Memory B cell (primary cell): ENCODE measurements around the gene MAST3.
A peak's percentile ranks its signal among the peaks of the same experiment; 100 is the strongest.

Source experiments
- ATAC-seq: fragments of 150-1000 bp; cut with Tn5 transposase; 2 replicates; pipeline ENCODE4 v1.10.0; 2021; ENCODE audit warnings: low read depth, mild to moderate bottlenecking, moderate library complexity
- DNase-seq, 2 donors: peaks; one replicate each; pipeline ENCODE4 v3.0.0; 2022; ENCODE audit warnings: low spot score in 2 of 2
- H3K27ac Mint-ChIP-seq: one replicate; pipeline ENCODE4 v1.8.0; 2022; ENCODE audit warnings: mild to moderate bottlenecking, moderate library complexity, mixed read lengths
- H3K27me3 Mint-ChIP-seq: one replicate; pipeline ENCODE4 v1.8.0; 2022; ENCODE audit warnings: mixed read lengths
- H3K36me3 Mint-ChIP-seq: one replicate; pipeline ENCODE4 v1.8.0; 2022; ENCODE audit warnings: mild to moderate bottlenecking, mixed read lengths
- H3K4me1 Mint-ChIP-seq: one replicate; pipeline ENCODE4 v1.8.0; 2022; ENCODE audit warnings: mixed read lengths
- H3K4me3 Mint-ChIP-seq: one replicate; pipeline ENCODE4 v1.8.0; 2022; ENCODE audit warnings: mild to moderate bottlenecking, moderate library complexity, mixed read lengths
- H3K9me3 Mint-ChIP-seq: one replicate; pipeline ENCODE4 v1.8.0; 2022; ENCODE audit warnings: mixed read lengths

The MAST3 gene

DNA sequence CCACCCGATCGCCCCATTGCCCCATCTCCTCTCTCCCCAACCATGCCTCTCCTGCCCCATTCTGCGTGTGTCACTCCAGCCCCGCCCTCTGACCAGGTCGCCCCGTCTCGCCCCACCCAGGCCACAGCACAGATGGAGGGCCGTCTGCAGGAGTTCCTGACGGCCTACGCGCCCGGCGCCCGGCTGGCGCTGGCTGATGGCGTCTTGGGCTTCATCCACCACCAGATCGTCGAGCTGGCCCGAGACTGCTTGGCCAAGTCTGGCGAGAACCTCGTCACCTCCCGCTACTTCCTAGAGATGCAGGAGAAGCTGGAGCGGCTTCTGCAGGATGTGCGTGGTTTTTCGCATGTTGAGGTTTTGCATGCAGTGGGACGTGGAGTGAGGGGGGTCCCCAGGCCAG lies 26.2 kb downstream of the MAST3 start:
- Mint-ChIP-seq H3K4me1 (peaks cover 13% of the 10 kb centered on the region), H3K36me3 (peaks cover 16% of the 10 kb centered on the region)
- no peak for DNase-seq

DNA sequence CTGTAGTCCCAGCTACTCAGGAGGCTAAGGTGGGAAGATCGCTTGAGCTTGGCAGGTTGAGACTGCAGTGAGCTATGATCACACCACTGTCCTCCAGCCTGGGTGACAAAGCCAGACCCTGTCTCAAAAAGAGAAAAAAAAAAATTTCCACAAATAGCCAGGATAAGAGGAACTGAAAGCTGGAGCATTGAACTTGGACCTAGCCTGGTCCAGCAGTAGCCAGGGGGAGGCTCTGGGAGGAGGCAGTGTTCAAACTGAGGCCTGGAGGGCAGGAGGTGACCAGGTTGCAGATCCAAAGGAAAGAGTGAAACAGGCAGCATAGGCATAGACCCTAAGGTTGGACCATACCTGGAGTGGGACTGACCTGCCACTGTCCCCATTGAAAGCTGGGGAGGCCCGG lies 28.5 kb downstream of the MAST3 start:
- H3K4me1 Mint-ChIP-seq: no peaks in the 10 kb centered on the region
- no peak overlapping the region for H3K4me3 Mint-ChIP-seq
- H3K36me3 Mint-ChIP-seq: peaks cover 25% of the 10 kb centered on the region
- no peak overlapping the region for H3K27ac Mint-ChIP-seq
- ATAC-seq (no peak), DNase-seq (no peak)
- no peaks in the 10 kb centered on the region for H3K9me3 Mint-ChIP-seq
- no peaks in the 10 kb centered on the region for H3K27me3 Mint-ChIP-seq

More for the DNA sequence above, 26.2 kb downstream of the MAST3 start:
- Mint-ChIP-seq H3K27me3 (no peaks in the 10 kb centered on the region), H3K9me3 (no peaks in the 10 kb centered on the region), H3K4me3 (no peak overlapping the region), H3K27ac (no peak overlapping the region)
- no peak for ATAC-seq

DNA sequence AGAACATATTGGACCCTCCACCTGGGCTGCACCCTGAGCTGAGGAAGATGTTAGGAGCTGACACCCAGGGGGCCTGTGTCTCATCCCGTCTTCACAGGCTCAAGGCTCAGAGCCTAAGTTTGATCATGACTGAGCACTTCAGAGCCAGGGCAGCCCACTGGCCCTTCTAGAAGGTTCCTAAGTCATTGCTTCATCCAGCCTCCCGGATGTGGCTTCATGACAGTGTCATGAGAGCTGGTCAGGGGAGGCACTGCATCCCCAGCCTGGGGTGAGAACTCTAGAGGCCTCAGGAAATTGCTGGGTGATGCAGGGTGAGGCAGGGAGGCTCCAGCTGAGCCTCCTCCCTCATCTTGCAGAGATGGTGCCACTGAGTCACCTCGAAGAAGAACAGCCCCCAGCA lies 30.5 kb downstream of the MAST3 start:
- Mint-ChIP-seq H3K9me3 (no peaks in the 10 kb centered on the region), H3K4me3 (no peak overlapping the region), H3K36me3 (peaks cover 27% of the 10 kb centered on the region), H3K27me3 (no peaks in the 10 kb centered on the region), H3K4me1 (no peaks in the 10 kb centered on the region), H3K27ac (peak overlapping the region; percentile 18)
- no peak for ATAC-seq
- no peak for DNase-seq

DNA sequence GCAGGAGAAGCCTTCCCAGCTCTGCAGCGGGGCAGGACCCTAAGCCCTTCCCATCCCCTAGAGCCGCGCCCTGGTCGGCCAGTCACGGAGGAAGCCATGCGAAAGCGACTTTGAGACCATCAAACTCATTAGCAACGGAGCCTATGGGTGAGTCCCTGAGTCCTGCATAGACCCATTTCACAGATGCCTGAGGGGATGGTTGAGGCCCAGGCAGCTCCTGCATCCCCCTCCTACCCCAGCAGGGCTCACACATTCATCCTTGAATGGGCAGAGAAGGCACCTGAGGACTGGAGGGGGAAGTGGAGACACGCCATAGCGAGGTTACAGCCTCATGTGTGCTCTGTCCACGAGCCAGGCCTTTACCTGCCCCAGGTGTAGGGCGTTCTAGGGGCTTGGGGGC lies 31.2 kb downstream of the MAST3 start:
- no peak for ATAC-seq
- no peak for DNase-seq
- H3K4me1 Mint-ChIP-seq: no peaks in the 10 kb centered on the region
- peak overlapping the region; percentile 18 for H3K27ac Mint-ChIP-seq
- H3K27me3 Mint-ChIP-seq: no peaks in the 10 kb centered on the region
- peaks cover 27% of the 10 kb centered on the region for H3K36me3 Mint-ChIP-seq
- H3K9me3 Mint-ChIP-seq: no peaks in the 10 kb centered on the region
- no peak overlapping the region for H3K4me3 Mint-ChIP-seq

DNA sequence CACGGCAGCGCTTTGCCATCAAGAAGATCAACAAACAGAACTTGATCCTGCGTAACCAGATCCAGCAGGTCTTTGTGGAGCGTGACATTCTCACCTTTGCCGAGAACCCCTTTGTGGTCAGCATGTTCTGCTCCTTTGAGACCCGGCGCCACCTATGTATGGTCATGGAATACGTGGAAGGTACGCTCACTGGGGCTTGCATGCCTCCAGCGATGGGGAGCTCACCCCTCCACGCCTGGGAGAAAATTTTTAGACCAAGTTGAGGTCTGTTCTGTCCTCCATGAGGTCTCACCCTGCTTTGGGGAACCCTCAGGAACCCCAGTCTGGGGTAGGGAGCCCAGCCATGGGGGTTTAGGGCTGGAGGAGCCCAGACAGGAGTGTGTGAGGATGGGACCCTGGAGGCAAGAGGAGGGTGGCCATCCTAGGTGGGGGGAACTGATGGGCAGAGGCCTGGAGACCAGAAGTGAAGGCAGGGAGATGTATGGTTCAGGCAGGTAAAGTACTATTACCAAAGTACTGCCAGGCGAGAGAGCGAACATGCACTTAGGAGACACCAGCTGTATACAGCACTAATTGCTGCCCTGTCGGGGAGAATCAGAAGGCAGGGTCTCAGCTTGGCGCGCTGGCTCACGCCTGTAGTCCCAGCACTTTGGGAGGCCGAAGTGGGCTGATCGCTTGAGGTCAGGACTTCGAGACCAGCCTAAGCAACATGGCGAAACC lies 33.1 kb downstream of the MAST3 start:
- Mint-ChIP-seq H3K4me3 (no peak overlapping the region), H3K27me3 (no peaks in the 10 kb centered on the region), H3K27ac (peak overlapping the region; percentile 65), H3K9me3 (no peaks in the 10 kb centered on the region), H3K36me3 (peaks cover 32% of the 10 kb centered on the region), H3K4me1 (peaks cover 2% of the 10 kb centered on the region)
- DNase-seq: no peak
- ATAC-seq: no peak

DNA sequence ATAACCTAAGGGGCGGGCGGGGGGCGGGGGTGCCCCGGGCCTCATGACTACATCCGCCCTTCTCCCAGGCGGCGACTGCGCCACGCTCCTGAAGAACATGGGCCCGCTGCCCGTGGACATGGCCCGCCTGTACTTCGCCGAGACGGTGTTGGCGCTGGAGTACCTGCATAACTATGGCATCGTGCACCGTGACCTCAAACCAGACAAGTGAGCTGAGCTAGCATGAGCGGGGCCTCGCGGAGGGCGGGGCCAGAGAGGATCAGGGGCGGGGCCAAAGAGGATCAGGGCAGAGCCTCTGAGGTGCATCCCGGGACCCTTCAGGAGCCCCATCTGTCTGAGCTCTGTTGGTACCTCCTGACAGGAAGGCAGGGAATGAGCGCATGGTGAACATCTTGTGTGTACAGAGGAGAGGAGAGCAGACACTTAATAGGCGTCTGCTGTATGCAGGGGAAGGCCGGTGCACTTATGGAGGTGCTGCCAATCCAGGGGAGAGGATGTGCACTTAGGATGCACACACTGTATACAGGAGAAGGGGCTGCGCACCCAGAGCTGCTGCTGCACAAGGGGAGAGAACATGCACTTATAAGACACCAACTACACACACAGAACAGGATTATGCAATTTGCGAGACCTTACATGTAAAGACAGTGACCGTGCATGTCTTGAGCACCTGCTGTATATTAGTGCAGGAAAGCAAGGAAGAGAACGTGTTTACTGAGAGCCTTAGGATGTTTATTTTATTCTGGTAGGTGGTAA lies 34.4 kb downstream of the MAST3 start:
- ATAC-seq: no peak
- Mint-ChIP-seq H3K4me1 (peaks cover 2% of the 10 kb centered on the region), H3K36me3 (peaks cover 32% of the 10 kb centered on the region), H3K27me3 (no peaks in the 10 kb centered on the region), H3K27ac (no peak overlapping the region), H3K9me3 (no peaks in the 10 kb centered on the region), H3K4me3 (no peak overlapping the region)
- no peak for DNase-seq

DNA sequence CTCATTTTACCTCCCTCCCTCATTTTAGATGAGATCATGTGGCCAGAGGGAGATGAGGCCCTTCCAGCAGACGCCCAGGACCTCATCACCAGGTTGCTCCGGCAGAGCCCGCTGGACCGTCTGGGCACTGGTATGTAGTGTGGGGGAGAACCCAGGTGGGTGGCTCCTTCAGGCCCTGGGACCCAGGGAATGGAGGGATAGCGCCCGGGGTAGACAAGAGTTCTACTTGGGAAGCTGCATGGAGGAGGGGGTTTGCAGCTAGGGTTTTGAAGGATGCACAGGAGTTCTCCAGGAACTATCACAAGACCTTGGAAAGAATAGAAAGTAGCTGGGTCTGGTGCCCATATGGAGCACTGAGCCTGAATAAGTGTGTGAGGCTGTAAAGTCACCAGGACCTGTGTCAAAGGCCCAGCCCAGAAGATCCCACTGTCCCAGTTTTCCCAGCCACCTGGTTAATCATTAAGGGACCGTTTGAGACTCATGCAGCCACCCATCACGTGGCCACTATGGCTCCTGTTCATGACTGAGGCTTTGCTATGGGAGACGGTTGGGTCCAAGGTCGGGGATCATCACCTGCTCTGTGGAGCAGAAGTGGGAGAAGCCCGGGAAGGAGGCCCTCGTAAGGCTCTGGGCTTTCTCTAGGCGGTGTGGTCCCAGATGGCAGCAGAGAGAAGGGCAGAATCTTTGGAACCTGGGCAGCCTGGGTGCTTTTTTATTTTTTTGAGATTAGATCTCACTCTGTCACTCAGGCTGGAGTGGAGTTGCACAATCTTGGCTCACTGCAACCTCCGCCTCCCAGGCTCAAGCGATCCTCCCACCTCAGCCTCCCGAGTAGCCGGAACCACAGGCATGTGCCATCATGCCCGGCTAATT lies 38.4 kb downstream of the MAST3 start:
- DNase-seq (no peak), ATAC-seq (no peak)
- H3K9me3 Mint-ChIP-seq: peaks cover 2% of the 10 kb centered on the region
- no peak overlapping the region for H3K4me3 Mint-ChIP-seq
- H3K27ac Mint-ChIP-seq: no peak overlapping the region
- H3K27me3 Mint-ChIP-seq: no peaks in the 10 kb centered on the region
- peaks cover 28% of the 10 kb centered on the region for H3K36me3 Mint-ChIP-seq
- peaks cover 2% of the 10 kb centered on the region for H3K4me1 Mint-ChIP-seq

DNA sequence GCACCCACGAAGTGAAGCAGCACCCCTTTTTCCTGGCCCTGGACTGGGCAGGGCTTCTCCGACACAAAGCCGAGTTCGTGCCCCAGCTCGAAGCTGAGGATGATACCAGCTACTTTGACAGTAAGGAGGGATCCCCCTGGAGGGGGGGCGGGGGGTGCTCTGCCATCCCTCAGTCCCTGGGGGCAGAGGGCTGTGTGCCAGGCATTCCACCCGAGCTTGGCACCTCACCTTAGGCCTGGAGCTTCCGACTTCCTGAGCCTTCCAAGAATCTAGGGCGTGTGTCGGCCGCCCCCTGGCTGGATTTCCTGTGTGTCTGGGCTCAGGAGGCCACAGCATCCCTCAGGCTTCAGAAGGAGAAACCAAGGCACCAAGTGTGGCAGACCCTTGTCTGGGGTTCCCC lies 39.7 kb downstream of the MAST3 start:
- Mint-ChIP-seq H3K9me3 (peaks cover 2% of the 10 kb centered on the region), H3K36me3 (peaks cover 24% of the 10 kb centered on the region), H3K4me3 (no peak overlapping the region), H3K27me3 (no peaks in the 10 kb centered on the region), H3K27ac (no peak overlapping the region), H3K4me1 (peaks cover 2% of the 10 kb centered on the region)
- DNase-seq: no peak
- ATAC-seq: no peak

DNA sequence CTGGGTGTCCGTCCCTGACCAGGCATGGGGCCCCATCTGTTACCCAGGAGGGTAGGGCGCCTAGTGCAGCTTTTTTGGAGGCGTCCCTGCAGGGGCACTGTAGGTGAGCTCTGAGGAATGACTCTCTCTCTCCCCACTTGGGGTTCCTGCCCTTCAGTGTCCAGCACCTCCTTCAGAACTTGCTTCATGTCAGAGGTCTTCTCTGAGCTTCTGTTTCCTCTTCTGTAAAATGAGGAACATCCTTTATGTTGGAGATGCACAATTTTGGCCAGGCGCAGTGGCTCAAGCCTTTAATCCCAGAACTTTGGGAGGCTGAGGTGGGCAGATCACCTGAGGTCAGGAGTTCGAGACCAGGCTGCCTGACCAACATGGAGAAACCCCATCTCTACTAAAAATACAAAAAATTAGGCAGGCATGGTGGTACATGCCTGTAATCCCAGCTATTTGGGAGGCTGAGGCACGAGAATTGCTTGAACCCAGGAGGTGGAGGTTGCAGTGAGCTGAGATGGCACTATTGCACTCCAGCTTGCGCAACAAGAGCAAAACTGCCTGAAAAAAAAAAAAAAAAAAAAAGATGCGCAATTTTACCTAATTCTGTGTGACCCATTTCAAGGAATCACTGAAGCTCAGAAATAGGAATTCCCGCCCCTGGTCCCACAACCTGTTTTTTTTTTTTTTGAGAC lies 40.2 kb downstream of the MAST3 start:
- peaks cover 2% of the 10 kb centered on the region for H3K4me1 Mint-ChIP-seq
- H3K36me3 Mint-ChIP-seq: peaks cover 23% of the 10 kb centered on the region
- peaks cover 2% of the 10 kb centered on the region for H3K9me3 Mint-ChIP-seq
- ATAC-seq (no peak), DNase-seq (no peak)
- H3K4me3 Mint-ChIP-seq: no peak overlapping the region
- no peak overlapping the region for H3K27ac Mint-ChIP-seq
- no peaks in the 10 kb centered on the region for H3K27me3 Mint-ChIP-seq

DNA sequence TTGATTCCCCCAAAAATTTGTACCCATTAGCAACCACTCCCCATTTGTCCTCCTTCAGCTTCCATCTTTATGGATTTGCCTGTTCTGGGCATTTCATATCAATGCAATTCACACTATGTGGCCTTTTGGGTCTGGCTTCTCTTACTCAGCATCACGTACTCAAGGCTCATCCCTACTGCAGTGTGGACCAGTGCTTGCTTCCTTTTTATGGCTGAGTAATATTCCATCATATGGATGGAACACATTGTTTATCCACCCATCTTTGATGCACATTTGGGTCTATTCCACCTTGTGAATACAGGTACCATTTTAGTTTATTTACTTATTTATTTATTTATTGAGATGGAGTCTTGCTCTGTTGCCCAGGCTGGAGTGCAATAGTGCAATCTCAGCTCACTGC lies 42.9 kb downstream of the MAST3 start:
- Mint-ChIP-seq H3K4me3 (no peak overlapping the region), H3K27me3 (no peaks in the 10 kb centered on the region), H3K9me3 (peaks cover 2% of the 10 kb centered on the region), H3K27ac (no peak overlapping the region), H3K36me3 (peaks cover 26% of the 10 kb centered on the region), H3K4me1 (no peaks in the 10 kb centered on the region)
- DNase-seq (no peak), ATAC-seq (no peak)

DNA sequence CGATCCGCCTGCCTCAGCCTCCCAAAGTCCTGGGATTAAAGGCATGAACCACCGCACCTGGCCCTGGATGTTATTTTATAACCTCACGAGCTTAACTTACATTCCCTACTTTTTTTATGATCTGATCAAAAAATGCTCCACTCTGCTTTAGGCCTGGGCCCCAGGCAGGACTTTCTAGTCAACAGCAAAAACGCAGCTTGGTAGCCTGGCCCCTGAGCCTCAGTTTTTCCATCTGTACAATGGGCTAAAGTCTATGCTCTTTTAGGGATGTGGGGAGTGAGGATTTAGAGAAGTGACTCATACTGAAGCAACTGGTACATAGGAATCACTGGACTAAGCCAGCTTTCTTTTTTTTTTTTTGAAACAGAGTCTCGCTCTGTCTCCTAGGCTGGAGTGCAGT lies 43.5 kb downstream of the MAST3 start:
- Mint-ChIP-seq H3K9me3 (peaks cover 2% of the 10 kb centered on the region), H3K4me1 (no peaks in the 10 kb centered on the region), H3K27me3 (no peaks in the 10 kb centered on the region), H3K4me3 (no peak overlapping the region), H3K27ac (no peak overlapping the region), H3K36me3 (peaks cover 28% of the 10 kb centered on the region)
- no peak for ATAC-seq
- no peak for DNase-seq

DNA sequence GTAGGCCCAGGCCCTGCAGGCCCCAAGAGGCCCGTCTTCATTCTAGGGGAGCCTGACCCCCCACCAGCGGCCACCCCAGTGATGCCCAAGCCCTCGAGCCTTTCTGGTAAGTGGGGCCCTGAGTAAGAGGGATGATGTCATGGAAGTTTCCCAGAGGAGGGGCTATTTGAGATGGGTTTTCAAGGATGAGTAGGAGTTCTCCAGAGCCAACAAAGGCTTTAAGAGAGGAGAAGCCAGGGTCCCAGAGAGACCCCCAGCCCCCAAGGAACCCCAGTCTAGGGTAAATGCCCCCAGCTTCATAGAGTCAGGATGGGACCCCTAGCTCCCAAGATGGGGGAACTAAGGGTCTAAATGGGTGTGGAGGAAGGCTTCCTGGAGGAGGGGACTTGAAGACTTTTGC lies 46.3 kb downstream of the MAST3 start:
- DNase-seq (no peak), ATAC-seq (no peak)
- H3K9me3 Mint-ChIP-seq: peaks cover 2% of the 10 kb centered on the region
- H3K4me1 Mint-ChIP-seq: no peaks in the 10 kb centered on the region
- H3K4me3 Mint-ChIP-seq: no peak overlapping the region
- peaks cover 36% of the 10 kb centered on the region for H3K36me3 Mint-ChIP-seq
- no peak overlapping the region for H3K27ac Mint-ChIP-seq
- no peaks in the 10 kb centered on the region for H3K27me3 Mint-ChIP-seq

DNA sequence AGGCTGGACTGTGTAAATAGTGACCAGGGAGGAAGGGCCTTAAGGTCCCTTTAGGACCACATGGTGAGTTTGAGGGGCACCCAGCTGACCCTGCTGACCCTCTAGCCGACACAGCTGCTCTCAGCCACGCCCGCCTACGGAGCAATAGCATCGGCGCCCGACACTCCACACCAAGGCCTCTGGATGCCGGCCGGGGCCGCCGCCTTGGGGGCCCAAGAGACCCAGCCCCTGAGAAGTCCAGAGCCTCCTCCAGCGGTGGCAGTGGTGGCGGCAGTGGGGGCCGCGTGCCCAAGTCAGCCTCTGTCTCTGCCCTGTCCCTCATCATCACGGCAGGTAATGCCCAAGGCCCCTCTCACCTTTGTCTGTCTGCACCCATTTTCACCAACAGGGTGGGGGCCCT lies 46.8 kb downstream of the MAST3 start:
- H3K4me3 Mint-ChIP-seq: no peak overlapping the region
- DNase-seq (no peak), ATAC-seq (no peak)
- no peaks in the 10 kb centered on the region for H3K4me1 Mint-ChIP-seq
- H3K27ac Mint-ChIP-seq: no peak overlapping the region
- H3K27me3 Mint-ChIP-seq: no peaks in the 10 kb centered on the region
- peaks cover 2% of the 10 kb centered on the region for H3K9me3 Mint-ChIP-seq
- H3K36me3 Mint-ChIP-seq: peaks cover 33% of the 10 kb centered on the region

DNA sequence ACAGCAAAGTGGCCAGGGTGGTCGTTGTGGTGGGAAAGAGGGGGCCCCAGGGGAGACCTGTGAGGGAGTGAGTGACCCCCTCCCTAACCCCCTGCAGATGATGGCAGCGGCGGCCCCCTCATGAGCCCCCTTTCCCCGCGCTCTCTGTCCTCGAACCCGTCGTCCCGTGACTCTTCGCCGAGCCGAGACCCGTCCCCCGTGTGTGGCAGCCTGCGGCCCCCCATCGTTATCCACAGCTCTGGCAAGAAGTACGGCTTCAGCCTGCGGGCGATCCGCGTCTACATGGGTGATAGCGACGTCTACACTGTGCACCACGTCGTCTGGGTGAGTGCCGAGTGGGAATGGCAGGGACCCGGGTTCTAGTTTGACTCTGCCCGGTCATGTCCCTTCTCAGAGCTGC lies 47.3 kb downstream of the MAST3 start:
- Mint-ChIP-seq H3K27me3 (no peaks in the 10 kb centered on the region), H3K36me3 (peaks cover 33% of the 10 kb centered on the region), H3K4me3 (no peak overlapping the region), H3K9me3 (peaks cover 2% of the 10 kb centered on the region), H3K27ac (no peak overlapping the region), H3K4me1 (no peaks in the 10 kb centered on the region)
- ATAC-seq (no peak), DNase-seq (no peak)
